ENCODE results near the gene NCAN.

DNA sequence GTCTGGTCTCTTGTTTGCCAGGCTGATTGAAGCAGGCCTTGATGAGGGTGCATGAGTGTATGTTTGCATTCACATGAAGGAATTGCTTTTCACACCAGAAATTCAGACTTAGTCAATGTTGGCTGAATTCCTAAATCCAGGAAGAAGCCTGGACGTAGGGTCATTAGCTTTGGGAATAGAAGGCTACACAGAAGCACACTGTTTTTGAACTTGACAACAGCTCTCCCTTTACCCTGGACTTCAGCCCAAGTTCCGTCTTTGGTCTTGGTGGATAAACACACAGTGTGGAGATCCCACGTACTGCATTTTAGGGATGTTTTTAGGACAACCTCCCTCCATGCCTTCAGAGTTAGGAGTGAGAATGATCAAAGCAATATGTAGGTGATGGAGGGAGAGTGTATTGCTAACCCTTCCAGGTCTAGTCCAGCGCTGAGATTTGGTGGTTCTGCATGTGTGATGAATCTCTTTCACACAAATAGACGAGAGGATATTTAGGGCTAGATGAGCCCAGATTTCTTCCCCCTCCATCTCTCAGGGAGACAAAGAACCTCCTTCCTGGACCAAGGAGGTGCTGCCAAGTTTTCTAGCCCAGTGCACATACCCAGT is 38.5 kb downstream of the NCAN start:
- no peak for TF ChIP-seq EP300 (conservative IDR thresholded peaks at IDR 0.05; ENCODE audit: poor library complexity, severe bottlenecking)
- TF ChIP-seq POLR2AphosphoS5 (IDR thresholded peaks at IDR 0.05), result no peak
- TF ChIP-seq, protein P1, sequence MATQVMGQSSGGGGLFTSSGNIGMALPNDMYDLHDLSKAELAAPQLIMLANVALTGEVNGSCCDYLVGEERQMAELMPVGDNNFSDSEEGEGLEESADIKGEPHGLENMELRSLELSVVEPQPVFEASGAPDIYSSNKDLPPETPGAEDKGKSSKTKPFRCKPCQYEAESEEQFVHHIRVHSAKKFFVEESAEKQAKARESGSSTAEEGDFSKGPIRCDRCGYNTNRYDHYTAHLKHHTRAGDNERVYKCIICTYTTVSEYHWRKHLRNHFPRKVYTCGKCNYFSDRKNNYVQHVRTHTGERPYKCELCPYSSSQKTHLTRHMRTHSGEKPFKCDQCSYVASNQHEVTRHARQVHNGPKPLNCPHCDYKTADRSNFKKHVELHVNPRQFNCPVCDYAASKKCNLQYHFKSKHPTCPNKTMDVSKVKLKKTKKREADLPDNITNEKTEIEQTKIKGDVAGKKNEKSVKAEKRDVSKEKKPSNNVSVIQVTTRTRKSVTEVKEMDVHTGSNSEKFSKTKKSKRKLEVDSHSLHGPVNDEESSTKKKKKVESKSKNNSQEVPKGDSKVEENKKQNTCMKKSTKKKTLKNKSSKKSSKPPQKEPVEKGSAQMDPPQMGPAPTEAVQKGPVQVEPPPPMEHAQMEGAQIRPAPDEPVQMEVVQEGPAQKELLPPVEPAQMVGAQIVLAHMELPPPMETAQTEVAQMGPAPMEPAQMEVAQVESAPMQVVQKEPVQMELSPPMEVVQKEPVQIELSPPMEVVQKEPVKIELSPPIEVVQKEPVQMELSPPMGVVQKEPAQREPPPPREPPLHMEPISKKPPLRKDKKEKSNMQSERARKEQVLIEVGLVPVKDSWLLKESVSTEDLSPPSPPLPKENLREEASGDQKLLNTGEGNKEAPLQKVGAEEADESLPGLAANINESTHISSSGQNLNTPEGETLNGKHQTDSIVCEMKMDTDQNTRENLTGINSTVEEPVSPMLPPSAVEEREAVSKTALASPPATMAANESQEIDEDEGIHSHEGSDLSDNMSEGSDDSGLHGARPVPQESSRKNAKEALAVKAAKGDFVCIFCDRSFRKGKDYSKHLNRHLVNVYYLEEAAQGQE (IDR thresholded peaks at IDR 0.05; ENCODE audit: borderline replicate concordance), result no peak
- TF ChIP-seq, protein P2, sequence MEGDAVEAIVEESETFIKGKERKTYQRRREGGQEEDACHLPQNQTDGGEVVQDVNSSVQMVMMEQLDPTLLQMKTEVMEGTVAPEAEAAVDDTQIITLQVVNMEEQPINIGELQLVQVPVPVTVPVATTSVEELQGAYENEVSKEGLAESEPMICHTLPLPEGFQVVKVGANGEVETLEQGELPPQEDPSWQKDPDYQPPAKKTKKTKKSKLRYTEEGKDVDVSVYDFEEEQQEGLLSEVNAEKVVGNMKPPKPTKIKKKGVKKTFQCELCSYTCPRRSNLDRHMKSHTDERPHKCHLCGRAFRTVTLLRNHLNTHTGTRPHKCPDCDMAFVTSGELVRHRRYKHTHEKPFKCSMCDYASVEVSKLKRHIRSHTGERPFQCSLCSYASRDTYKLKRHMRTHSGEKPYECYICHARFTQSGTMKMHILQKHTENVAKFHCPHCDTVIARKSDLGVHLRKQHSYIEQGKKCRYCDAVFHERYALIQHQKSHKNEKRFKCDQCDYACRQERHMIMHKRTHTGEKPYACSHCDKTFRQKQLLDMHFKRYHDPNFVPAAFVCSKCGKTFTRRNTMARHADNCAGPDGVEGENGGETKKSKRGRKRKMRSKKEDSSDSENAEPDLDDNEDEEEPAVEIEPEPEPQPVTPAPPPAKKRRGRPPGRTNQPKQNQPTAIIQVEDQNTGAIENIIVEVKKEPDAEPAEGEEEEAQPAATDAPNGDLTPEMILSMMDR (IDR thresholded peaks at IDR 0.05; ENCODE audit: poor library complexity, severe bottlenecking), result no peak

Measured in neural cell (in vitro differentiated cells).